PC-9 (cell line): ENCODE results near the gene TIMM17B.

Source experiments
- CTCF ChIP-seq: fragments of 200-600 bp; sonication (generic); conservative IDR thresholded peaks from 2 replicates; pipeline ENCODE4 v1.6.1; 2017; ENCODE audit warnings: mixed run types, antibody characterized with exemption, mild to moderate bottlenecking, moderate library complexity
- EZH2 ChIP-seq: fragments of 200-600 bp; sonication (generic); IDR thresholded peaks from 2 replicates; pipeline ENCODE4 v1.8.0; 2017; ENCODE audit warnings: antibody characterized with exemption, low read depth

- TF ChIP-seq EZH2: no peak
- TF ChIP-seq CTCF: no peak
Measured at GRCh38 chrX:48852857-48853256, 44.7 kb downstream of the TIMM17B start.
